ENCODE results near the gene ABCD3. TPM values are rescaled to one million over a fixed set of nuclear protein-coding genes. Genes with fewer than 3 reads are reported as not detected.

The ABCD3 gene
- total and polyA plus RNA-seq, 2 of the 13 experiments (the other 11 are each of a cell fraction or from before 2014, with no cell fraction given): 27.5 to 166 TPM

GRCh38 chr1:94417978-94418663 is at the start of gene ABCD3 (continued):
- TF ChIP-seq ZNF224 (CRISPR knock-in tag; IDR thresholded peaks at IDR 0.05): peak; percentile 80; the same call in 1 of the 2 replicates
- no peak for TF ChIP-seq GATA4 (IDR thresholded peaks at IDR 0.05; ENCODE audit: borderline replicate concordance, low read depth)
- no peak for TF ChIP-seq AKNA (CRISPR knock-in tag; IDR thresholded peaks at IDR 0.05; ENCODE audit: borderline replicate concordance)
- TF ChIP-seq ZNF556 (CRISPR knock-in tag; IDR thresholded peaks at IDR 0.05; ENCODE audit: borderline replicate concordance): 0 out of 2 replicates have a peak, but pooled peaks have one; percentile 30
- peak; percentile 63 for TF ChIP-seq ERF (CRISPR knock-in tag; IDR thresholded peaks at IDR 0.05)
- TF ChIP-seq ZNF839 (CRISPR knock-in tag; IDR thresholded peaks at IDR 0.05; ENCODE audit: borderline replicate concordance): no peak; the same call in 1 of the 2 replicates
- TF ChIP-seq ZNF329 (CRISPR knock-in tag; IDR thresholded peaks at IDR 0.05; ENCODE audit: low read depth): peak; percentile 82
- peak; percentile 54; the same call in 1 of the 2 replicates for TF ChIP-seq HMGXB3 (CRISPR knock-in tag; IDR thresholded peaks at IDR 0.05; ENCODE audit: borderline replicate concordance)
- no peak for TF ChIP-seq ZBTB43 (CRISPR knock-in tag; conservative IDR thresholded peaks at IDR 0.05)
- TF ChIP-seq ZUFSP (CRISPR knock-in tag; IDR thresholded peaks at IDR 0.05; ENCODE audit: borderline replicate concordance): no peak

Measured in HepG2 (cell line).